GM06990 (cell line): ENCODE results near the gene SCN5A.

ENCODE experiments used
- DNase-seq: peaks from one replicate; pipeline ENCODE4 v3.0.0-alpha.2; 2011; ENCODE audit not compliant: insufficient read length; ENCODE audit errors: extremely low read depth
- H3K27me3 ChIP-seq: replicated peaks from 2 replicates; pipeline ENCODE4 v1.6.0; 2011; ENCODE audit warnings: low read length; ENCODE audit not compliant: control insufficient read depth, insufficient read depth
- H3K36me3 ChIP-seq: 2 replicates; pipeline ENCODE4 v1.5.1; 2011; ENCODE audit warnings: low read length; ENCODE audit not compliant: control insufficient read depth, insufficient read depth
- H3K4me3 ChIP-seq: replicated peaks from 2 replicates; pipeline ENCODE4 v1.5.1; 2011; ENCODE audit warnings: low read depth, mild to moderate bottlenecking, control low read depth, low read length
- CTCF ChIP-seq: IDR thresholded peaks from 2 replicates; pipeline ENCODE4 v1.5.1; 2011; ENCODE audit warnings: low read length, control low read depth, mild to moderate bottlenecking, inconsistent platforms; ENCODE audit not compliant: insufficient read depth, poor library complexity, severe bottlenecking

The SCN5A gene

DNA sequence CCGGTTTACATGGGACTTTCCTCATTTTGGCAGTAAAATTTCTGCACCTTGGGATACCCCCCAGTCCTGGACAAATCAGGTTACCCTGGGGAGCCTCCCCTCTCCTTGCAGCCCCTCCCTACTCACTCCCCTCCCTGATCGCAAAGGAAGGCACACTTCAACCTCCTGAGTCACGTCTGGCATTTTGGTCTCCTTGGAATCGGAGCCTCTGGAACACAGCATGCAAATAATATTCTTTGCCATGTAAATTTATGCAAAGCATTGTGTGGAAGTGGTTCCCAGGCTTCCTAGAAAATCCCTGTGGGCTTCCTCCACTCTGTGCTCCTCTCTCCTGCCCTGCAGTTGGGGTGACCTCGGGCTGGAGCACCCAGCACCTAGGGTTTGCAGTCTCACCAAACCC lies 11.6 kb downstream of the SCN5A start:
- no peak for TF ChIP-seq CTCF
- DNase-seq = no peak
- Histone ChIP-seq H3K4me3 (no peak overlapping the region), H3K27me3 (no peaks in the 10 kb centered on the region; the same call in none of the 2 replicates), H3K36me3 (no peaks in the 10 kb centered on the region)

GRCh38 chr3:38636881-38637280 lies 12.6 kb downstream of the SCN5A start:
- no peak for DNase-seq
- Histone ChIP-seq H3K36me3 (no peaks in the 10 kb centered on the region), H3K4me3 (no peak overlapping the region), H3K27me3 (no peaks in the 10 kb centered on the region; the same call in none of the 2 replicates)
- no peak for TF ChIP-seq CTCF

- H3K36me3 ChIP-seq = no peaks in the 10 kb centered on the region
- no peak overlapping the region for H3K4me3 ChIP-seq
- no peak for DNase-seq
- H3K27me3 ChIP-seq = no peaks in the 10 kb centered on the region; the same call in none of the 2 replicates
- TF ChIP-seq CTCF = no peak
Measured at GRCh38 chr3:38636464-38636863, 13.0 kb downstream of the SCN5A start.

GRCh38 chr3:38634111-38634510 lies 15.4 kb downstream of the SCN5A start:
- H3K4me3 ChIP-seq = no peak overlapping the region
- no peaks in the 10 kb centered on the region; the same call in none of the 2 replicates for H3K27me3 ChIP-seq
- no peak for TF ChIP-seq CTCF
- no peaks in the 10 kb centered on the region for H3K36me3 ChIP-seq
- DNase-seq = no peak

DNA sequence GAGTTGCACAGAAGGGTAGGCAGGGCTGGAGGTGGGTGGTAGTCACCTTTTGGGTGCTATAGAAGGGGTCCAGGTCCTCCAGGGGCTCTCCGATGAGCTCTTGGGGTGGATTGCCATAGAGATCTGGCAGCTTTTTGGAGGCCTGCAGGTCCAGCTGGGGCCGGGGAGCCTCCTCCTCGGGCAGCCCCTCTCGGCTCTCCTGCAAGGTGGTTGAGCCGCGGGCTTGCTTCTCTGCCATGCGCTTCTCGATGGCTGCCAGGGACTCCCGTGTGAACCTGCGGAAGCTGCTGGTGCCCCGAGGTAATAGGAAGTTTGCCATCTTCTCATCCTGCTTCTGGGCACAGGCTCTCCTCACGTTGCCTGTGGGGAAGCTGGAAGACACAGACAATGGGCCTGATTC lies 16.5 kb downstream of the SCN5A start:
- Histone ChIP-seq H3K4me3 (no peak overlapping the region), H3K36me3 (no peaks in the 10 kb centered on the region), H3K27me3 (no peaks in the 10 kb centered on the region; the same call in none of the 2 replicates)
- no peak for DNase-seq
- TF ChIP-seq CTCF = no peak

- H3K36me3 ChIP-seq = no peaks in the 10 kb centered on the region
- no peaks in the 10 kb centered on the region; the same call in 1 of the 2 replicates for H3K27me3 ChIP-seq
- DNase-seq = no peak
- TF ChIP-seq CTCF = no peak
- no peak overlapping the region for H3K4me3 ChIP-seq
Measured at GRCh38 chr3:38630606-38631005, 18.9 kb downstream of the SCN5A start.
